Measurements from ENCODE around the gene STOX2.

Gene STOX2

GRCh38 chr4:183873409-183874185 is 31.5 kb upstream of the STOX2 start:
- H3K4me3 ChIP-seq (ENCODE audit: low read depth, low read length), result no peak overlapping the region
- no peak for TF ChIP-seq CTCF (conservative IDR thresholded peaks at IDR 0.05; ENCODE audit: low read depth, low read length)
- DNase-seq (ENCODE audit: low read depth), result no peak

- no peak for DNase-seq (ENCODE audit: low read depth)
- no peak for TF ChIP-seq CTCF (conservative IDR thresholded peaks at IDR 0.05; ENCODE audit: low read depth, low read length)
- H3K4me3 ChIP-seq (ENCODE audit: low read depth, low read length), result no peak overlapping the region
These were observed 29.8 kb upstream of the STOX2 start for GRCh38 chr4:183875251-183875825.

- no peak overlapping the region for H3K4me3 ChIP-seq (ENCODE audit: low read depth, low read length)
- no peak for TF ChIP-seq CTCF (conservative IDR thresholded peaks at IDR 0.05; ENCODE audit: low read depth, low read length)
- peak; percentile 39 for DNase-seq (ENCODE audit: low read depth)
These were observed 28.7 kb upstream of the STOX2 start for GRCh38 chr4:183876268-183876934.

GRCh38 chr4:183878251-183878970 is 26.7 kb upstream of the STOX2 start:
- no peak for TF ChIP-seq CTCF (conservative IDR thresholded peaks at IDR 0.05; ENCODE audit: low read depth, low read length)
- H3K4me3 ChIP-seq (ENCODE audit: low read depth, low read length), result no peak overlapping the region
- DNase-seq (ENCODE audit: low read depth), result no peak

GRCh38 chr4:183885205-183885720 is 19.8 kb upstream of the STOX2 start:
- H3K4me3 ChIP-seq (ENCODE audit: low read depth, low read length), result no peak overlapping the region
- DNase-seq (ENCODE audit: low read depth), result no peak
- no peak for TF ChIP-seq CTCF (conservative IDR thresholded peaks at IDR 0.05; ENCODE audit: low read depth, low read length)

DNA sequence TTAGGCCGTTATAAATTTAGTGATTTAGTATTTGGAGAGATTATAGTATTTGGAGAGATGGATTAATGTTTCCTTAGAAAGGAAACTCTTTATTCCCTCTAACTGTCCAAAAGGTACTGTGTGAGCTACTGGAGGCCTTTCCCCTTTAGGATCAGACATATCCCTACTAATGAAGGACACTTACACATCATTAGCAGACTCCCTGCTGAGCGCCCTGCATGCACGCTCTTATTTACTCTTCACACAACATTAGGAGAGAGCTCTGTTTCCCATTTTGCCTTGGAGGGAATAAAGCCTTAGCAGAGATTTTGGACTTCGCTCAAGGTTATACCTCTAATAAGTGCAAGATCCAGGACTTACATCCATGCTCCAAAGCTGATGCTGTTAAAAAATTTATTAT is 17.8 kb upstream of the STOX2 start:
- no peak overlapping the region for H3K4me3 ChIP-seq (ENCODE audit: low read depth, low read length)
- DNase-seq (ENCODE audit: low read depth), result no peak
- no peak for TF ChIP-seq CTCF (conservative IDR thresholded peaks at IDR 0.05; ENCODE audit: low read depth, low read length)

All from choroid plexus epithelial cell (primary cell).